ENCODE measurements around the gene KIAA1191. TPM values are rescaled to one million over a fixed set of nuclear protein-coding genes. Genes with fewer than 3 reads are reported as not detected.
"Not testable (repeated sequence)": the region's sequence is repeated elsewhere in the genome, so short reads cannot be mapped to it uniquely, and the experiment has no call there.

KIAA1191 gene
- total RNA-seq, 1 experiment from 2014 or later = 128 TPM

- no peak overlapping the region for H2BK20ac ChIP-seq (ENCODE audit: low read depth, low read length, poor library complexity, severe bottlenecking)
- H3T11ph ChIP-seq (ENCODE audit: low read length) = no peak overlapping the region
- TF ChIP-seq CTCF (conservative IDR thresholded peaks at IDR 0.05) = no peak
- H3K27ac ChIP-seq (ENCODE audit: insufficient read length, low read depth, low read length) = no peak overlapping the region
- no peak overlapping the region for H3K4ac ChIP-seq (ENCODE audit: low read depth, low read length)
- no peak overlapping the region for H3K9ac ChIP-seq (ENCODE audit: extremely low read depth, insufficient read length, low read length)
- Mint-ChIP-seq H3K27me3 (ENCODE audit: low read depth) (no peaks in the 10 kb centered on the region), H3K27ac (no peak overlapping the region), H3K4me3 (no peak overlapping the region), H3K9me3 (no peaks in the 10 kb centered on the region), H3K4me1 (peaks cover 0 to 4% of the 10 kb centered on the region in 2 experiments; a peak in 2 of 4 replicates), H3K36me3 (ENCODE audit: insufficient read depth in 1 of 3, low read depth in 3 of 3) (peaks cover 10 to 29% (median 22%) of the 10 kb centered on the region in 3 experiments; a peak in 6 of 7 replicates)
- no peak overlapping the region for H2AK5ac ChIP-seq (ENCODE audit: insufficient read length, low read length)
- H3K79me2 ChIP-seq (ENCODE audit: insufficient read depth, low read length) = no peaks in the 10 kb centered on the region
- no peaks in the 10 kb centered on the region for H4K20me1 ChIP-seq (ENCODE audit: control insufficient read depth, insufficient read depth, insufficient read length)
- no peaks in the 10 kb centered on the region for H3K27me3 ChIP-seq (ENCODE audit: insufficient read depth, low read length)
- no peaks in the 10 kb centered on the region for H3K4me1 ChIP-seq (ENCODE audit: insufficient read depth, low read length)
- H3K18ac ChIP-seq (ENCODE audit: insufficient read length, low read depth, low read length) = no peak overlapping the region
- H3K56ac ChIP-seq (ENCODE audit: insufficient read length, low read depth, low read length) = no peak overlapping the region
- no peak overlapping the region for H2AFZ ChIP-seq (ENCODE audit: low read length)
- no peak overlapping the region for H2BK15ac ChIP-seq (ENCODE audit: low read depth, low read length)
- H3K79me1 ChIP-seq (ENCODE audit: insufficient read depth, low read depth, low read length, poor library complexity, severe bottlenecking) = no peaks in the 10 kb centered on the region
- H3K9me3 ChIP-seq (ENCODE audit: control insufficient read depth, low read depth, low read length) = no peaks in the 10 kb centered on the region
- H3K4me2 ChIP-seq (ENCODE audit: insufficient read depth, insufficient read length, low read length) = no peak overlapping the region
- no peak overlapping the region for H4K91ac ChIP-seq (ENCODE audit: insufficient read length, low read depth, low read length)
- no peak overlapping the region for H2BK120ac ChIP-seq (ENCODE audit: low read depth, low read length, poor library complexity, severe bottlenecking)
- no peak for DNase-seq
- no peak overlapping the region for H2BK12ac ChIP-seq (ENCODE audit: insufficient read length, low read depth, low read length)
- WGBS (ENCODE audit: extremely low coverage, insufficient read length, low lambda C conversion rate) = no CpG with 5 or more reads among the region's 7 CpGs
- no peak overlapping the region for H3K23ac ChIP-seq (ENCODE audit: insufficient read length, low read depth, low read length)
- no peak overlapping the region for H3K14ac ChIP-seq (ENCODE audit: insufficient read depth, low read length)
- H2BK5ac ChIP-seq (ENCODE audit: insufficient read length, low read length) = no peak overlapping the region
- no peak overlapping the region for H4K5ac ChIP-seq (ENCODE audit: insufficient read length, low read depth, low read length)
- no peaks in the 10 kb centered on the region for H3K23me2 ChIP-seq (ENCODE audit: insufficient read length, low read depth, low read length, poor library complexity, severe bottlenecking)
- H4K8ac ChIP-seq (replicated peaks; ENCODE audit: insufficient read length, low read depth, low read length) = no peak overlapping the region
Measured at GRCh38 chr5:176317534-176318374, 43.8 kb downstream of the KIAA1191 start.

GRCh38 chr5:176305356-176305755 lies 56.2 kb downstream of the KIAA1191 start:
- H3K23ac ChIP-seq (ENCODE audit: insufficient read length, low read depth, low read length); H2AK5ac ChIP-seq (ENCODE audit: insufficient read length, low read length); H3K27ac Mint-ChIP-seq; H2AFZ ChIP-seq (ENCODE audit: low read length); H2BK12ac ChIP-seq (ENCODE audit: insufficient read length, low read depth, low read length); H3K27me3 Mint-ChIP-seq (ENCODE audit: low read depth); H3K4me2 ChIP-seq (ENCODE audit: insufficient read depth, insufficient read length, low read length); H4K5ac ChIP-seq (ENCODE audit: insufficient read length, low read depth, low read length); H4K20me1 ChIP-seq (ENCODE audit: control insufficient read depth, insufficient read depth, insufficient read length); H3K9me3 ChIP-seq (ENCODE audit: control insufficient read depth, low read depth, low read length); H3K79me1 ChIP-seq (ENCODE audit: insufficient read depth, low read depth, low read length, poor library complexity, severe bottlenecking); H3T11ph ChIP-seq (ENCODE audit: low read length); H3K27me3 ChIP-seq (ENCODE audit: insufficient read depth, low read length); H4K8ac ChIP-seq (replicated peaks; ENCODE audit: insufficient read length, low read depth, low read length); H2BK120ac ChIP-seq (ENCODE audit: low read depth, low read length, poor library complexity, severe bottlenecking); H2BK15ac ChIP-seq (ENCODE audit: low read depth, low read length); H3K9ac ChIP-seq (ENCODE audit: extremely low read depth, insufficient read length, low read length); H3K4me1 Mint-ChIP-seq; H3K14ac ChIP-seq (ENCODE audit: insufficient read depth, low read length); H3K4me1 ChIP-seq (ENCODE audit: insufficient read depth, low read length); H3K23me2 ChIP-seq (ENCODE audit: insufficient read length, low read depth, low read length, poor library complexity, severe bottlenecking); DNase-seq; H3K56ac ChIP-seq (ENCODE audit: insufficient read length, low read depth, low read length); H3K4ac ChIP-seq (ENCODE audit: low read depth, low read length); H3K4me3 Mint-ChIP-seq; H2BK20ac ChIP-seq (ENCODE audit: low read depth, low read length, poor library complexity, severe bottlenecking); H3K27ac ChIP-seq (ENCODE audit: insufficient read length, low read depth, low read length); H3K18ac ChIP-seq (ENCODE audit: insufficient read length, low read depth, low read length); H4K91ac ChIP-seq (ENCODE audit: insufficient read length, low read depth, low read length); H2BK5ac ChIP-seq (ENCODE audit: insufficient read length, low read length); H3K79me2 ChIP-seq (ENCODE audit: insufficient read depth, low read length): not testable (repeated sequence)
- WGBS (ENCODE audit: extremely low coverage, insufficient read length, low lambda C conversion rate) = no CpG with 5 or more reads among the region's 31 CpGs
- Mint-ChIP-seq H3K9me3 (peaks cover 13 to 18% of the 10 kb centered on the region in 2 experiments), H3K36me3 (ENCODE audit: insufficient read depth in 1 of 3, low read depth in 3 of 3) (peaks cover 40 to 58% (median 48%) of the 10 kb centered on the region in 3 experiments)

Data from H9 (cell line).